Measurements from ENCODE around the gene SLC2A8. TPM values are rescaled to one million over a fixed set of nuclear protein-coding genes. Genes with fewer than 3 reads are reported as not detected.

The SLC2A8 gene
- total RNA-seq, 1 experiment from 2014 or later = 37.4 TPM

DNA sequence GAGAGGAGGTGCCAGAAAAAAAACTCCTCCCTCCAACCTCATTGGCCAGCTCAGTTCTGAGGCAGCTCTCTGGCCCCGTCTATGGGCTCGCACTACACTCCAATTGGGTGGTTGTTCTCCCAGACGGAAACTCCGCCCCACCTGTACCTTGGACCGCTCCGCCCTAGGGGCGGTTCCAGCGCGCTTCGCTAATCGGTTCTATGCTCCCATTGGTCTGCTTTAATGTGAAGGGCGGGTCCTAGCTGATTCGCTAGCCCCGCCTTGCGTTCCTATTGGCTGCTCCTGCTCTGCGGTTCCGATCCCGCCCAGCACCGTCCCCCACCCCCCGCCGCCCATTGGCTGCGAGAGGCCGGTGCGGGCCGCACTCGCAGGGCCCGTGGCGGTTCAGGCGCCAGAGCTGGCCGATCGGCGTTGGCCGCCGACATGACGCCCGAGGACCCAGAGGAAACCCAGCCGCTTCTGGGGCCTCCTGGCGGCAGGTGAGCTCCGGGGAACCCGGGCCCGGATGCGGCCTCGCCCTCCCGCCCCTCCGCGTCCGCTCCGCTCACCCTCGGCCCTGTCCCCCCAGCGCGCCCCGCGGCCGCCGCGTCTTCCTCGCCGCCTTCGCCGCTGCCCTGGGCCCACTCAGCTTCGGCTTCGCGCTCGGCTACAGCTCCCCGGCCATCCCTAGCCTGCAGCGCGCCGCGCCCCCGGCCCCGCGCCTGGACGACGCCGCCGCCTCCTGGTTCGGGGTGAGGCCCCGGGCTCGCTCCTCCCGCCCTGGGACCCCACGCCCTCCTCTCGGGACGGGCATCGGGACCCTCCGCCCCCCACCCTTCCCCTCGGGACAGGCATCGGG is at the start of gene SLC2A8 (continued):
- TF ChIP-seq, protein P1, sequence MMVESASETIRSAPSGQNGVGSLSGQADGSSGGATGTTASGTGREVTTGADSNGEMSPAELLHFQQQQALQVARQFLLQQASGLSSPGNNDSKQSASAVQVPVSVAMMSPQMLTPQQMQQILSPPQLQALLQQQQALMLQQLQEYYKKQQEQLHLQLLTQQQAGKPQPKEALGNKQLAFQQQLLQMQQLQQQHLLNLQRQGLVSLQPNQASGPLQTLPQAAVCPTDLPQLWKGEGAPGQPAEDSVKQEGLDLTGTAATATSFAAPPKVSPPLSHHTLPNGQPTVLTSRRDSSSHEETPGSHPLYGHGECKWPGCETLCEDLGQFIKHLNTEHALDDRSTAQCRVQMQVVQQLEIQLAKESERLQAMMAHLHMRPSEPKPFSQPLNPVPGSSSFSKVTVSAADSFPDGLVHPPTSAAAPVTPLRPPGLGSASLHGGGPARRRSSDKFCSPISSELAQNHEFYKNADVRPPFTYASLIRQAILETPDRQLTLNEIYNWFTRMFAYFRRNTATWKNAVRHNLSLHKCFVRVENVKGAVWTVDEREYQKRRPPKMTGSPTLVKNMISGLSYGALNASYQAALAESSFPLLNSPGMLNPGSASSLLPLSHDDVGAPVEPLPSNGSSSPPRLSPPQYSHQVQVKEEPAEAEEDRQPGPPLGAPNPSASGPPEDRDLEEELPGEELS (CRISPR knock-in tag; IDR thresholded peaks at IDR 0.05) = no peak
- 0 out of 2 replicates have a peak, but pooled peaks have one; percentile 27 for TF ChIP-seq ZNF317 (CRISPR knock-in tag; IDR thresholded peaks at IDR 0.05; ENCODE audit: borderline replicate concordance, low read depth)
- TF ChIP-seq, protein P2, sequence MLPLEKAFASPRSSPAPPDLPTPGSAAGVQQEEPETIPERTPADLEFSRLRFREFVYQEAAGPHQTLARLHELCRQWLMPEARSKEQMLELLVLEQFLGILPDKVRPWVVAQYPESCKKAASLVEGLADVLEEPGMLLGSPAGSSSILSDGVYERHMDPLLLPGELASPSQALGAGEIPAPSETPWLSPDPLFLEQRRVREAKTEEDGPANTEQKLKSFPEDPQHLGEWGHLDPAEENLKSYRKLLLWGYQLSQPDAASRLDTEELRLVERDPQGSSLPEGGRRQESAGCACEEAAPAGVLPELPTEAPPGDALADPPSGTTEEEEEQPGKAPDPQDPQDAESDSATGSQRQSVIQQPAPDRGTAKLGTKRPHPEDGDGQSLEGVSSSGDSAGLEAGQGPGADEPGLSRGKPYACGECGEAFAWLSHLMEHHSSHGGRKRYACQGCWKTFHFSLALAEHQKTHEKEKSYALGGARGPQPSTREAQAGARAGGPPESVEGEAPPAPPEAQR (CRISPR knock-in tag; IDR thresholded peaks at IDR 0.05) = no peak
- TF ChIP-seq JUN (CRISPR knock-in tag; IDR thresholded peaks at IDR 0.05) = 0 out of 2 replicates have a peak, but pooled peaks have one; percentile 54
- no peak for TF ChIP-seq GTF2I (CRISPR knock-in tag; conservative IDR thresholded peaks at IDR 0.05)
- no peak for TF ChIP-seq NFATC4 (CRISPR knock-in tag; IDR thresholded peaks at IDR 0.05)
- TF ChIP-seq CREM (CRISPR knock-in tag; IDR thresholded peaks at IDR 0.05) = 0 out of 2 replicates have a peak, but pooled peaks have one; percentile 59
- TF ChIP-seq, protein P3, sequence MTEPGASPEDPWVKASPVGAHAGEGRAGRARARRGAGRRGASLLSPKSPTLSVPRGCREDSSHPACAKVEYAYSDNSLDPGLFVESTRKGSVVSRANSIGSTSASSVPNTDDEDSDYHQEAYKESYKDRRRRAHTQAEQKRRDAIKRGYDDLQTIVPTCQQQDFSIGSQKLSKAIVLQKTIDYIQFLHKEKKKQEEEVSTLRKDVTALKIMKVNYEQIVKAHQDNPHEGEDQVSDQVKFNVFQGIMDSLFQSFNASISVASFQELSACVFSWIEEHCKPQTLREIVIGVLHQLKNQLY (CRISPR knock-in tag; IDR thresholded peaks at IDR 0.05) = no peak
- TF ChIP-seq ZNF121 (CRISPR knock-in tag; IDR thresholded peaks at IDR 0.05) = peak; percentile 99
- no peak for TF ChIP-seq ZNF219 (CRISPR knock-in tag; IDR thresholded peaks at IDR 0.05; ENCODE audit: borderline replicate concordance)
- no peak for TF ChIP-seq JAZF1 (CRISPR knock-in tag; IDR thresholded peaks at IDR 0.05)
- TF ChIP-seq CBFB (CRISPR knock-in tag; IDR thresholded peaks at IDR 0.05; ENCODE audit: low read depth) = no peak
- TF ChIP-seq, protein P4, sequence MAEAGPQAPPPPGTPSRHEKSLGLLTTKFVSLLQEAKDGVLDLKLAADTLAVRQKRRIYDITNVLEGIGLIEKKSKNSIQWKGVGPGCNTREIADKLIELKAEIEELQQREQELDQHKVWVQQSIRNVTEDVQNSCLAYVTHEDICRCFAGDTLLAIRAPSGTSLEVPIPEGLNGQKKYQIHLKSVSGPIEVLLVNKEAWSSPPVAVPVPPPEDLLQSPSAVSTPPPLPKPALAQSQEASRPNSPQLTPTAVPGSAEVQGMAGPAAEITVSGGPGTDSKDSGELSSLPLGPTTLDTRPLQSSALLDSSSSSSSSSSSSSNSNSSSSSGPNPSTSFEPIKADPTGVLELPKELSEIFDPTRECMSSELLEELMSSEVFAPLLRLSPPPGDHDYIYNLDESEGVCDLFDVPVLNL (CRISPR knock-in tag; IDR thresholded peaks at IDR 0.05; ENCODE audit: borderline replicate concordance, low read depth) = no peak
- TF ChIP-seq KAT7 (CRISPR knock-in tag; IDR thresholded peaks at IDR 0.05; ENCODE audit: borderline replicate concordance) = peak; percentile 78; the same call in 1 of the 2 replicates
- no peak for TF ChIP-seq ZNF416 (CRISPR knock-in tag; IDR thresholded peaks at IDR 0.05)
- TF ChIP-seq, protein P5, sequence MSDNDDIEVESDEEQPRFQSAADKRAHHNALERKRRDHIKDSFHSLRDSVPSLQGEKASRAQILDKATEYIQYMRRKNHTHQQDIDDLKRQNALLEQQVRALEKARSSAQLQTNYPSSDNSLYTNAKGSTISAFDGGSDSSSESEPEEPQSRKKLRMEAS (CRISPR knock-in tag; IDR thresholded peaks at IDR 0.05) = 0 out of 2 replicates have a peak, but pooled peaks have one; percentile 11
- TF ChIP-seq ETV6 (CRISPR knock-in tag; IDR thresholded peaks at IDR 0.05) = no peak
- TF ChIP-seq, protein P6, sequence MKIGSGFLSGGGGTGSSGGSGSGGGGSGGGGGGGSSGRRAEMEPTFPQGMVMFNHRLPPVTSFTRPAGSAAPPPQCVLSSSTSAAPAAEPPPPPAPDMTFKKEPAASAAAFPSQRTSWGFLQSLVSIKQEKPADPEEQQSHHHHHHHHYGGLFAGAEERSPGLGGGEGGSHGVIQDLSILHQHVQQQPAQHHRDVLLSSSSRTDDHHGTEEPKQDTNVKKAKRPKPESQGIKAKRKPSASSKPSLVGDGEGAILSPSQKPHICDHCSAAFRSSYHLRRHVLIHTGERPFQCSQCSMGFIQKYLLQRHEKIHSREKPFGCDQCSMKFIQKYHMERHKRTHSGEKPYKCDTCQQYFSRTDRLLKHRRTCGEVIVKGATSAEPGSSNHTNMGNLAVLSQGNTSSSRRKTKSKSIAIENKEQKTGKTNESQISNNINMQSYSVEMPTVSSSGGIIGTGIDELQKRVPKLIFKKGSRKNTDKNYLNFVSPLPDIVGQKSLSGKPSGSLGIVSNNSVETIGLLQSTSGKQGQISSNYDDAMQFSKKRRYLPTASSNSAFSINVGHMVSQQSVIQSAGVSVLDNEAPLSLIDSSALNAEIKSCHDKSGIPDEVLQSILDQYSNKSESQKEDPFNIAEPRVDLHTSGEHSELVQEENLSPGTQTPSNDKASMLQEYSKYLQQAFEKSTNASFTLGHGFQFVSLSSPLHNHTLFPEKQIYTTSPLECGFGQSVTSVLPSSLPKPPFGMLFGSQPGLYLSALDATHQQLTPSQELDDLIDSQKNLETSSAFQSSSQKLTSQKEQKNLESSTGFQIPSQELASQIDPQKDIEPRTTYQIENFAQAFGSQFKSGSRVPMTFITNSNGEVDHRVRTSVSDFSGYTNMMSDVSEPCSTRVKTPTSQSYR (CRISPR knock-in tag; IDR thresholded peaks at IDR 0.05) = no peak
- no peak for TF ChIP-seq ZNF396 (CRISPR knock-in tag; IDR thresholded peaks at IDR 0.05; ENCODE audit: borderline replicate concordance)
- TF ChIP-seq ZBTB21 (CRISPR knock-in tag; IDR thresholded peaks at IDR 0.05; ENCODE audit: borderline replicate concordance) = no peak
- TF ChIP-seq IRF2 (CRISPR knock-in tag; IDR thresholded peaks at IDR 0.05; ENCODE audit: borderline replicate concordance, low read depth) = no peak
- peak; percentile 82 for TF ChIP-seq NFYB (CRISPR knock-in tag; conservative IDR thresholded peaks at IDR 0.05; ENCODE audit: low read depth)
- no peak for TF ChIP-seq NR1H2 (CRISPR knock-in tag; IDR thresholded peaks at IDR 0.05)
- TF ChIP-seq, protein P7, sequence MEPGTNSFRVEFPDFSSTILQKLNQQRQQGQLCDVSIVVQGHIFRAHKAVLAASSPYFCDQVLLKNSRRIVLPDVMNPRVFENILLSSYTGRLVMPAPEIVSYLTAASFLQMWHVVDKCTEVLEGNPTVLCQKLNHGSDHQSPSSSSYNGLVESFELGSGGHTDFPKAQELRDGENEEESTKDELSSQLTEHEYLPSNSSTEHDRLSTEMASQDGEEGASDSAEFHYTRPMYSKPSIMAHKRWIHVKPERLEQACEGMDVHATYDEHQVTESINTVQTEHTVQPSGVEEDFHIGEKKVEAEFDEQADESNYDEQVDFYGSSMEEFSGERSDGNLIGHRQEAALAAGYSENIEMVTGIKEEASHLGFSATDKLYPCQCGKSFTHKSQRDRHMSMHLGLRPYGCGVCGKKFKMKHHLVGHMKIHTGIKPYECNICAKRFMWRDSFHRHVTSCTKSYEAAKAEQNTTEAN (CRISPR knock-in tag; IDR thresholded peaks at IDR 0.05) = 0 out of 2 replicates have a peak, but pooled peaks have one; percentile 37
- TF ChIP-seq, protein P8, sequence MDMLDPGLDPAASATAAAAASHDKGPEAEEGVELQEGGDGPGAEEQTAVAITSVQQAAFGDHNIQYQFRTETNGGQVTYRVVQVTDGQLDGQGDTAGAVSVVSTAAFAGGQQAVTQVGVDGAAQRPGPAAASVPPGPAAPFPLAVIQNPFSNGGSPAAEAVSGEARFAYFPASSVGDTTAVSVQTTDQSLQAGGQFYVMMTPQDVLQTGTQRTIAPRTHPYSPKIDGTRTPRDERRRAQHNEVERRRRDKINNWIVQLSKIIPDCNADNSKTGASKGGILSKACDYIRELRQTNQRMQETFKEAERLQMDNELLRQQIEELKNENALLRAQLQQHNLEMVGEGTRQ (CRISPR knock-in tag; IDR thresholded peaks at IDR 0.05) = no peak
- peak; percentile 58; the same call in 1 of the 2 replicates for TF ChIP-seq ELF4 (CRISPR knock-in tag; IDR thresholded peaks at IDR 0.05; ENCODE audit: low read depth)
- TF ChIP-seq SMAD4 (CRISPR knock-in tag; IDR thresholded peaks at IDR 0.05) = no peak

Data from WTC11 (cell line).